Peyer's patch (tissue), 4 donors: Measurements from ENCODE around the gene PTPRC.

Source experiments
- CTCF ChIP-seq, 6 experiments: fragments of 450-650 bp in 4 of 6; fragments of 200-600 bp in 2 of 6; sonication (generic) in 1 of 6; IDR thresholded peaks; one replicate each; pipeline ENCODE4 v1.5.1; 2017 to 2019; ENCODE audit warnings: antibody characterized with exemption in 6 of 6, mild to moderate bottlenecking in 3 of 6, moderate library complexity in 1 of 6
- POLR2A ChIP-seq, 2 donors: fragments of 450-650 bp; IDR thresholded peaks; one replicate each; pipeline ENCODE4 v1.5.1; 2017; ENCODE audit warnings: antibody characterized with exemption in 2 of 2, mild to moderate bottlenecking in 2 of 2, moderate library complexity in 2 of 2

DNA sequence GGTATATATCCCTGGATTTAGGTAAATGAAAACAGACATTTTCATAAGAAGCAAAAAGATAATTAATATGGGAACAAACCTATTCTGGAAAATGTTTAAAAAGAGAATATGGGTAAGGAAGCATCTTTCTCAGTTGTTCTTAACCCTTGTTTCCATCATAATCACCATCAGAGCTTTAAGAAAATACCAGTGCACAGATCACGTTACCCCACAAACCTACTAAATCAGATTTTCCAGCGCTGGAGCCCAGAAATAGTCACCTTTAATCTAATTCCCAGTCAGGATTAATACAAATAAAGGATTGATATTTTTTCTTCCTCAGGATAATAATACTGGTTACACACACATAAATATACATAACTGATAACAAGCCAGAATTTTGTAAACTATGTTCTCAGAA, 44.6 kb downstream of the PTPRC start:
- TF ChIP-seq CTCF (IDR thresholded peaks at IDR 0.05) (no peak), POLR2A (IDR thresholded peaks at IDR 0.05) (no peak)
